SIG-M5 treated with dmso at 0.1 percent for 504 hours (cell line): ENCODE data around the gene ECE2.

ENCODE experiments used
- DNase-seq: peaks from one replicate; lab custom pipeline; 2025; ENCODE audit not compliant: unreplicated experiment; lab: John Stamatoyannopoulos, UW

ECE2 gene

DNA sequence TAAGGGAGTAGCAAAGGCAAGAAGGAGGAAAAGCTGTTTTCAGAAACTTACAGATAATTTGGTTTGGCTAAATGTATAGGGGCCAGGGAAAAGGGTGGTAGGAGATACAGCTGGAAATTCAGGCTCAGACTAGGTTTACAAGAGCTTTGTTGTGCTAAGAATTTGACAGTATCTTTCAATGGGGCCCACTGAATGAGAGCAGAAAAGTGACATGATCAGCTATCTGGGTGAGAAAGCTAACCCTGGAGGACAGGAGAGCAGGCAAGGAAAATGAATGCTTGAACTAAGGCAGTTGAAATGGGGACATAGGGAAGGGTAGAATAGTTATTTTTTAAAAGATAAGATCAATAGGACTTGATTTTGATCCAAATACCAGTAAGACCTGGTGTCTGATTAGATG is 35.8 kb downstream of the ECE2 start:
- no peak for DNase-seq

DNA sequence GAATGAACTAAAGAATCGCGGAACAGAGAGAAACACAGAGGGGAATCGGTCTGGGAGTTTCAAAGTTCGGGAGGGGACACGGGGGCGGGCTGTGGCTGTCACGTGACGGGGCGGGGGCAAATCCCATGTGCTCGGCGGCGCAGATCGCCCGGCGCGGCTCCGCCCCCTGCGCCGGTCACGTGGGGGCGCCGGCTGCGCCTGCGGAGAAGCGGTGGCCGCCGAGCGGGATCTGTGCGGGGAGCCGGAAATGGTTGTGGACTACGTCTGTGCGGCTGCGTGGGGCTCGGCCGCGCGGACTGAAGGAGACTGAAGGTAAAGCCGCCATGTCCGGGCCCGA is 38.5 kb downstream of the ECE2 start, which contains the start of gene EIF4G1:
TSS of gene EIF4G1 (plus strand) at position 244 of the 337 bp plus-strand sequence. CDS start 1,191 bp downstream, outside the sequence.
- peak; percentile 93 for DNase-seq

DNA sequence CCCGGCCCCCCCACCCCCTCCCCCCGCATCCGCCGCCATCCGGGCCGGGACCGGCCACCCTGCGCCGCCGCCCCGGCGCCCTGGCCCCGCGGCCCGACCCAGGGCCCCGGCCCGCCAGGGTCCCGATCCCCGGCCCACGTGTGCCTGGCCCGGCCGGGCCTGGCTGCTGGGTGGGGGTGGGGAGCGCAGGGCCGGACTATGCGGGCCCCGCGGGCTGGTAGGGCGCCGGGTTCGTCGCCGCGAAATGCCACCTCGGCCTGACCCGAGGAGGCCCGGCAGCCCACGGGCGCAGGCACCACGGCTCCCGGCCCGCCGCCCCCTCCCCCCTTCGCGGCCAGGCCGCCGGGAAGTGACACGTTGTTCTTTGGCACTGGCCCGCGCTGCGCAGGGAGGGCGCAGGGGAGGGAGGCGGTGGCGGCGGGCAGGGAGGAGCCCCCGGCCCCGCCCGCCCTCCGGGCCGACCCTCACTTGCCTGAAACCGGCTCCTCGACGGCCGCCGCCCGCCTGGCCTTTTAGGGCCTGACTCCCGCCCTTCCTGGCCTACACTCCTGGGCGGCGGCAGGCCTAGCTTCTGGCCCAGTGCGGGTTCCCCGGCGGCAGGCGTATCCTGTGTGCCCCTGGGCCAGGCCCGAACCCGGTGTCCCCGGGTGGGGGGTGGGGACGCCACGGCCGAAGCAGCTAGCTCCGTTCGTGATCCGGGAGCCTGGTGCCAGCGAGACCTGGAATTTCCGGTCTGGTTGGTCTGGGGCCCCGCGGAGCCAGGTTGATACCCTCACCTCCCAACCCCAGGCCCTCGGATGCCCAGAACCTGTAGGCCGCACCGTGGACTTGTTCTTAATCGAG is 39.1 kb downstream of the ECE2 start:
- DNase-seq = peak; percentile 19

DNA sequence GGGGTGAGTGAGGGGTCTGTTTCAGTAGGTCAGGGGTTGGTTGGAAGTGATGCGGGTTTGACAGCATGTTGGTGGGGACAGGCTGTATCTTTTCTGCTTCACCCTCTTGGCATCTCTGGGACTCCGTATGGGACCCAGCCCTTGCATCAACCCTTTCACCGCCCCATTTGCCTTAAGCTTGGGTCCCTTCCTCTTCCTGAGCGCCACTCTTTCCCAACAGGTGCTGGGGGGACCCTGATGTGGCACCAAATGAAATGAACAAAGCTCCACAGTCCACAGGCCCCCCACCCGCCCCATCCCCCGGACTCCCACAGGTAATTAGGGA is 39.7 kb downstream of the ECE2 start:
- DNase-seq = peak; percentile 47

DNA sequence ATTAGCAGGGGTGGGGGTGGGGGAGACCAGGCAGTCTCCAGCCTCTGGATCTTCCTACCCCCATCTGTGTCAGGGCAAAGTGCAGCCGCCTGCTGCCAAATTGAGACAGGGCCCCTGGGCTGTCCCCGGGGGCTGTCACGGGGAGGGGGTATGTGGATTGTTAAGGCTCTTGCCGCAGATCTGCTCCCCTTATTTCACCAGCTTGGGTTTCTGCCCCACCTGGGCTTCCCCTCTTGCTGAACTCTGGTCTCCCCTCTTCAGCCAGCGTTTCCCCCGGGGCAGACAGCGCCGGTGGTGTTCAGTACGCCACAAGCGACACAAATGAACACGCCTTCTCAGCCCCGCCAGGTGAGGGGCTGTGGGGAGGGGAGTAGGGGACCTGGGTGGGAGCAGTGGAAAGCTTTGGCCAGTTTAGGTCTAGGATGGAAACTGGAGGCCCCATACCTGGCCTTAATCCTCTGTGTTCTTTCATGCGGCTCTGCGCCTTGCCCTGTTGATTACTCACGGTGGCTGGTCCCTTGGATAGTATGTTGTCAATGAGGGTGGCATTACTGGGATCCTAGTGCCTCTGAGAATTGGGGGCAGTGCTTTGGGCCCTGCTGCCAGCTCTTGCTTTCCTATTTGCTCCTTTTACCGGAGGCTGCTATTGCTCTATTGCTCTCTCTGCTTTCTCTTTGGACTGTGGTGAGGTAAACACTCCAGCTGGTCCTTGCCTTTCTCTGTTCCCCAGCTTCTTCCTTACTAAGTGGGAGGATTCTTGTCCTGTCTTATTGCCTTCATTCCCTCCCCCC is 40.2 kb downstream of the ECE2 start:
- DNase-seq = peak; percentile 24

DNA sequence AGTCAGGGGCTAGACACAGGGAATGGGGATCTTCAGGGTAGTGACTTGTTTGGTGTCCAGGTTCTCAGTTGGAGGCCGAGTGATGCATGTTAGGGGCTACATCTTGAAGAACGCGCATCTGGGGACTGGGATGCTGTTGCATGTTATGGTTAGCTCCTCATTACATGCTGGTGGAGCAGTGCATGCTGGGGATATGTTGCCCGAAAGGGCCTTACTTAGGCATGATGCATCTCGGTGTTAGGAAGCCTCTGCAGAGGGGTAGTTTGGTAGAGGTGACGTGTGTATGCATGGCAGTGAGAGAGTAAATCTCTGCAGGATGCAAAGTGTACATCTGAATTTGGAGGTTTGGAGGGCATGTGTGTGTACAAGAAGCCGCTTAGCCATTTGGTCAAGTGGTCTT is 41.0 kb downstream of the ECE2 start:
- no peak for DNase-seq

DNA sequence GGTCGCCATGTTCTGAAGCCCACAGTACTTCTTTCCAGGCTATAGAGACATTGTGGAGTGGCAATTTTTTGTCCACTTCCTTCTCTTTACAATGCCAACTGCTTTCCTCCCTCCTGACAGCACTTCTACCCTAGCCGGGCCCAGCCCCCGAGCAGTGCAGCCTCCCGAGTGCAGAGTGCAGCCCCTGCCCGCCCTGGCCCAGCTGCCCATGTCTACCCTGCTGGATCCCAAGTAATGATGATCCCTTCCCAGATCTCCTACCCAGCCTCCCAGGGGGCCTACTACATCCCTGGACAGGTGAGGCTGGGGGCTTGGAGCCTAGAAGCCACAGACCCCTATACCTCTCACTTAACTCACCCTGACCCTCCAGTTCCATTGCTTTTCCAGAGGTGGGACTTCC is 41.4 kb downstream of the ECE2 start:
- DNase-seq = no peak

DNA sequence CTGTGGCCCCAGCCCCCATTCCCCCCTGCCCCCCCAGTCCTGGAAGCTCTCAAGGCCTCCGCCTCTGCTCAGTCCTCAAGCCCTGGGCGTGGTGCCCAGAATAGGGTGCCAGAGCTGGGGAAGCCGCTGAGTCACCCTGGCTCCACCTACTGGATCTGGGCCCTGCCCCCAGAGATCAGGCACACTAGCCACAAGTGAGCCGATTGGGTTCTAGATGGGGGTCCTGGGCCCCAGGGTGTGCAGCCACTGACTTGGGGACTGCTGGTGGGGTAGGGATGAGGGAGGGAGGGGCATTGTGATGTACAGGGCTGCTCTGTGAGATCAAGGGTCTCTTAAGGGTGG is 44.3 kb downstream of the ECE2 start:
- peak; percentile 77 for DNase-seq

DNA sequence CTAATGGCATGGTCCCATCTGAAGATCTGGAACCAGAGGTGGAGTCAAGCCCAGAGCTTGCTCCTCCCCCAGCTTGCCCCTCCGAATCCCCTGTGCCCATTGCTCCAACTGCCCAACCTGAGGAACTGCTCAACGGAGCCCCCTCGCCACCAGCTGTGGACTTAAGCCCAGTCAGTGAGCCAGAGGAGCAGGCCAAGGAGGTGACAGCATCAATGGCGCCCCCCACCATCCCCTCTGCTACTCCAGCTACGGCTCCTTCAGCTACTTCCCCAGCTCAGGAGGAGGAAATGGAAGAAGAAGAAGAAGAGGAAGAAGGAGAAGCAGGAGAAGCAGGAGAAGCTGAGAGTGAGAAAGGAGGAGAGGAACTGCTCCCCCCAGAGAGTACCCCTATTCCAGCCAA is 45.8 kb downstream of the ECE2 start:
- no peak for DNase-seq

DNA sequence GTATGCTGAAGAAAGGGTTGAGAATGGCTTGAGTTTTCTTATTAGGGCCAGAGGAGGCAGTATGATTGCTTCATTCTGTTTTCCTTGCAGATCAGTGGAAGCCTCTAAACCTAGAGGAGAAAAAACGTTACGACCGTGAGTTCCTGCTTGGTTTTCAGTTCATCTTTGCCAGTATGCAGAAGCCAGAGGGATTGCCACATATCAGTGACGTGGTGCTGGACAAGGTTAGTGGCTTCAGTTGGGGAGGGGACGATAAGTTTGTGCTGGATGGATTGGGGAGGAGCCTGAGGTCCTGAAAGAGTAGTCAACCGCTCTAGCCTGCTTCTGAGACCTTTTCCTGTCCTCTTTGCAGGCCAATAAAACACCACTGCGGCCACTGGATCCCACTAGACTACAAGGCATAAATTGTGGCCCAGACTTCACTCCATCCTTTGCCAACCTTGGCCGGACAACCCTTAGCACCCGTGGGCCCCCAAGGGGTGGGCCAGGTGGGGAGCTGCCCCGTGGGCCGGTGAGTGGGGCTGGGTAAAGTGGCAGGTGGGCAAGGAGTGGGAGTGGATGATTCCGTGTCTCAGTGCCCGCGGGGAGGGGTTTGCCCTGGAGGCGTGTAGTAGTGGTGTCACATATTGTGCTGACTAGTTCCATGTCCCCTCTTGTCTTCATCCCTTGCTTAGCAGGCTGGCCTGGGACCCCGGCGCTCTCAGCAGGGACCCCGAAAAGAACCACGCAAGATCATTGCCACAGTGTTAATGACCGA is 47.1 kb downstream of the ECE2 start:
- peak; percentile 89 for DNase-seq

DNA sequence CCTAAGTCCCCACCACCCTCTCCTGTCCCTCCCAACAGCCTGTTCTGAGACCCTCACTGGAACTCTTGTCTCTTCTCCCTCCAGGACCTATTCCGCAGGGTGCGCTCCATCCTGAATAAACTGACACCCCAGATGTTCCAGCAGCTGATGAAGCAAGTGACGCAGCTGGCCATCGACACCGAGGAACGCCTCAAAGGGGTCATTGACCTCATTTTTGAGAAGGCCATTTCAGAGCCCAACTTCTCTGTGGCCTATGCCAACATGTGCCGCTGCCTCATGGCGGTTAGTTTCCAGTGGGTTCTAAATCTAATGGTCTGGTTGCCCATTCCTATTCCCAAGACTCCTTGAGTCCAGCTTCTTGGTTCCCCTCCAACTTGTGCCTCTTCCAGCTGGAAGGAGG is 47.9 kb downstream of the ECE2 start:
- DNase-seq = no peak

DNA sequence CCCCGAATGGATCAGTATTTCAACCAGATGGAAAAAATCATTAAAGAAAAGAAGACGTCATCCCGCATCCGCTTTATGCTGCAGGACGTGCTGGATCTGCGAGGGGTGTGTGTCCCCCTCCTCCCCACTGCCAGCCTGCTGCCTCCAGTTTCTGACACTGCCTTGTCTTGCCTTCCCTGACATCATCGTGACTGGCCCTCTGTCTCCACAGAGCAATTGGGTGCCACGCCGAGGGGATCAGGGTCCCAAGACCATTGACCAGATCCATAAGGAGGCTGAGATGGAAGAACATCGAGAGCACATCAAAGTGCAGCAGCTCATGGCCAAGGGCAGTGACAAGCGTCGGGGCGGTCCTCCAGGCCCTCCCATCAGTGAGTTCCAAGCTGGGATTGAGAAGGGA is 49.4 kb downstream of the ECE2 start:
- DNase-seq = no peak

DNA sequence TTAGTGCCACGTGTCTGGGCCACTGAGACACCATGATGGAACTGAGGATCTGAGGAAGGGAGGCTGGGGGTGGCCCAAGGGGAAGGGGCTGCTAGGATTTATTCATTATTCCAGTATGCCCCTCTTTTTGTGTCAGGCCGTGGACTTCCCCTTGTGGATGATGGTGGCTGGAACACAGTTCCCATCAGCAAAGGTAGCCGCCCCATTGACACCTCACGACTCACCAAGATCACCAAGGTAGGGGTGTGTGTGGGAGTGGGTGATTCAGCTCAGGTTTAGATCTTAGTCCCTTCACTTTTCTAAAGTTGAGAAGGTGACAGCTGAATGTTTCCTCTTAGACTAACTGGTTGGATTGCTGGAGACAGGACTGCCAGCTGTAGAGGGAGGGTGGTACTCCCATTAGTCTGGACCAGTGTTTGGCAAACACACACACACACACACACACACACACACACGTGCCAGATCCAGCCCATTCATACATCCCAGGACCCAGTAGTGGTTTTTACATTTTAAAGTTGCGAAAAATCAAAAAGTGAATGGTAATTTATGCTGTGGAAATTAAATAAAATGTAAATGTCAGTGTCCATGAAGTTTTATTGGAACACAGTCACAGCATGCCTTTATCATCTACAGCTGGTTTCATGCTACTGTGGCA is 50.0 kb downstream of the ECE2 start:
- no peak for DNase-seq

DNA sequence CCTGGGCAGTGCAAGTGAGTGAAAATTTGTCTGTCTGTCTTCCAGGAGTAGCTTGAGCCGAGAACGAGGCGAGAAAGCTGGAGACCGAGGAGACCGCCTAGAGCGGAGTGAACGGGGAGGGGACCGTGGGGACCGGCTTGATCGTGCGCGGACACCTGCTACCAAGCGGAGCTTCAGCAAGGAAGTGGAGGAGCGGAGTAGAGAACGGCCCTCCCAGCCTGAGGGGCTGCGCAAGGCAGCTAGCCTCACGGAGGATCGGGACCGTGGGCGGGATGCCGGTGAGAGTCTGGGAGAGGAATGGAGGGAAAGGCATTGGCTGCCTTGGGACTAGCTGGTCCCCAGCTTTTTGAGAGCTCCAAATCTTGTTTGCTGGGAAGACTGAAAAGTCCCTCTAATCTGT is 51.3 kb downstream of the ECE2 start:
- no peak for DNase-seq

DNA sequence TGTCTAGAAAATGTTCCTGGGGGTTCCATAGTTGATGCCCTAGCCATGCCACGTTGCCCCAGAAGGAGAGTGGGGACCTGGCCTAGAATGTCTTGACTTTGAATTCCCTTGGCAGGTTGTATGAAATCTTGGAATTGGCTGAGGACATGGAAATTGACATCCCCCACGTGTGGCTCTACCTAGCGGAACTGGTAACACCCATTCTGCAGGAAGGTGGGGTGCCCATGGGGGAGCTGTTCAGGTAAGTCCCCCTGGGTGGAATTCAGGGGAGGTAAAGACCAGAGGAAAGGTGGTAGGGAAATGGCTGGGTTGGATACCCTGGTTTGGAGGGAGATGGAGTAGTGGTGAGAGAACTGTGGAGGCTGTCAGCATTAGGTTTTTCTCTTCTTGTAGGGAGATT is 52.7 kb downstream of the ECE2 start:
- DNase-seq = no peak

DNA sequence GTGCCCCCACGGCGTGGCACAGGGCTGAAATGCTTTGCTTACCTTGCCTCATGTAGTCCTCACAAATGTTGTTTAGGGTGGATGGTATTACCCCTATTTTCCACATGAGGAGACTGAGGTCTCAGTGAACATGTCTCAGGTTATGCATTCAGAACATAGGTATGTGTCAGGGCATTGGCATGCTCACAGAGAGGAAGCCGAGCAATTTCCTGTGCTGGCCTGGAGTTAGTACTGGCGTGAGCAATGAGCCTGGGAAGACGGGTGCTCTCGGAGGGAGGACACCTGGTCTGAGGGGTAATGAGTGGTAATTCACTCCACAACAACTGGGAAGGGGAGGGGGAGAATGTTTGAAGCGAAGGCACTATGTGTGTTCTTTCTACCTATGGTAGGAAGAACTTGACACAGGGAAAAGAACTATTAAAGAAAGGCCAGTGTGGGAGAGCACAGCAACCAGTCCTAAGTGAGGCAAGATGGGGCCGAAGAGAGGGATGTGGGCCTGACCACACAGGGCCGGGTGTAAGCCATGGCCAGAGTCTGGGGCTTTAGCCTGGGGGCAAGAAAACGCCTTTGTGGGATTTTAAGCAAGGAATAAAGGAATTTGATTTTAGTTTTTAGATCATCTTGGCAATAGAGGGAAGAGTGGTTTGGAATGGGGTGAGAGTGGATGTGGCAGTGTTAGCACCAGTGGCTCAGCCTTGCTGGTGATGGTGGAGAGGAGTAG is 56.7 kb downstream of the ECE2 start:
- no peak for DNase-seq

DNA sequence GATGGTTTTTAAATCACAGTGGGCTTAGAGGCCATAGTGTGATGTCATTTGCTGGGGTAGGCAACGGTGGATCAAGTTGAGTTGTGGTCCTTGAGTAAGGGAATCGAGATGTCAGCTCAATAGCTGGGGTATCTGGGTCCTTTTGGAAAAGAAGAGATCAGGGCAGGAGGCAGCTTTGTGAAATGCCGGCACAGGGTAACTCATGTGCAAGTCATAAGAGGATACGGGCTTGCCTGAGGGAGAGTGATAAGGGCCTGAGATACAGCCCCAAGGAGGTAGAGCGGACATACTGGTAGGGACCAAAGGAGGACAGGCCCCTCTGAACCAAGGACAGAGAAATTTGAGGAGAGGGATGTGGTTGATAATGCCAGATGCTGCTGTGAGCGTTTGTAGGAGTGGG is 57.4 kb downstream of the ECE2 start:
- DNase-seq = no peak

DNA sequence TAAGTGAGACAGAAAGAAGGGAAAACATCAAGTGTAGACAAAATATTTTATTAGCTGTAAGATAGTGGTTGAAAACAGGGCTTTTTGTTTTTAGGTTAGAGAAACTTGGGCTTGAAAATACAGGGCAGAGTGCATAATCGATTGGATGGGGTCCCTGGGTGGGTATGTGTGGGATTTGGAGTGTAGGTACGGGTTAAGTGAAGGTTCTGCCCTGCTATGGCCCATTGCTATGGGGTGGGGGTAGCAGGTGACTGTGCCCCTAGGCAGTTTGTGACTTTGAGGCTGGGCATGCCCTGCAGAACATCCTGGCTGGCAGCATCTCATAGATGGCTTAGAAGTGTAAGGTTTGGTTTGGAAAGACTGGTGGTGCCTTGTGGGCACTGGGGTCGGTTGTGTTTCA is 57.9 kb downstream of the ECE2 start:
- DNase-seq = no peak

DNA sequence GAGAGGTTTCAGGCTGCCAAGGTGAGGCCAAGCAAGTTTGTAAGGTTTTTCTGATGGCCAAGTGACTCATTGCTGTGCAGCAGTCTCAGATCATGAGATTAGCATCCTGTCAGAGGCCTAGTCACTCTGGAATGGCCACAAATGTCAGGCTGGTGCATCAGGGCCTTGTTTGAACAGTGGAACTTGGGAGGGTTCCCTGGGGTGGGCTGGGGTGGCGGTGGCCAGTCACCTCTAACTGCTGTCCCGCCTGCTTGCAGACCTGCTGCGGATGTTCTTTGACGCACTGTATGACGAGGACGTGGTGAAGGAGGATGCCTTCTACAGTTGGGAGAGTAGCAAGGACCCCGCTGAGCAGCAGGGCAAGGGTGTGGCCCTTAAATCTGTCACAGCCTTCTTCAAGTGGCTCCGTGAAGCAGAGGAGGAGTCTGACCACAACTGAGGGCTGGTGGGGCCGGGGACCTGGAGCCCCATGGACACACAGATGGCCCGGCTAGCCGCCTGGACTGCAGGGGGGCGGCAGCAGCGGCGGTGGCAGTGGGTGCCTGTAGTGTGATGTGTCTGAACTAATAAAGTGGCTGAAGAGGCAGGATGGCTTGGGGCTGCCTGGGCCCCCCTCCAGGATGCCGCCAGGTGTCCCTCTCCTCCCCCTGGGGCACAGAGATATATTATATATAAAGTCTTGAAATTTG is 58.8 kb downstream of the ECE2 start:
- peak; percentile 38 for DNase-seq

DNA sequence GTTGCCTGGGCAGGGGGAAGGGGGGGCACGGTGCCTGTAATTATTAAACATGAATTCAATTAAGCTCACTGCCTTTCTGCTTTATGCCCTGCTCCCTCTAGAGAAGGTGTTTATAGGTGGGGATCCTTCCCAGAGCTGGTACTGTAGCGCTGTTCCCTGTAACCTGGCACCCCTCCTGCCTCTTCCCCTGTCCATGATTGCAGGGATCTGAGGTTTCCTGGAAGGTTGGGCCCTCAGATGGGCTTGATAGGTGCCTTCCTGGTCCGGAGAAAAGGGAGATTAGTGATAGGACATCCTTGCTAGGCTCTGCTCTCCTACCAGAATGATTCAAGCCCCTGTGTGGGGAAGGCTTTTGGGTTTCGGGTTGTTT is 59.5 kb downstream of the ECE2 start:
- DNase-seq = no peak
